NCI-H2196 (cell line): Measurements from ENCODE around the gene INSYN2B.

Experiments
- DNase-seq: peaks from one replicate; lab custom pipeline; 2025; ENCODE audit not compliant: unreplicated experiment; lab: John Stamatoyannopoulos, UW

INSYN2B gene

DNA sequence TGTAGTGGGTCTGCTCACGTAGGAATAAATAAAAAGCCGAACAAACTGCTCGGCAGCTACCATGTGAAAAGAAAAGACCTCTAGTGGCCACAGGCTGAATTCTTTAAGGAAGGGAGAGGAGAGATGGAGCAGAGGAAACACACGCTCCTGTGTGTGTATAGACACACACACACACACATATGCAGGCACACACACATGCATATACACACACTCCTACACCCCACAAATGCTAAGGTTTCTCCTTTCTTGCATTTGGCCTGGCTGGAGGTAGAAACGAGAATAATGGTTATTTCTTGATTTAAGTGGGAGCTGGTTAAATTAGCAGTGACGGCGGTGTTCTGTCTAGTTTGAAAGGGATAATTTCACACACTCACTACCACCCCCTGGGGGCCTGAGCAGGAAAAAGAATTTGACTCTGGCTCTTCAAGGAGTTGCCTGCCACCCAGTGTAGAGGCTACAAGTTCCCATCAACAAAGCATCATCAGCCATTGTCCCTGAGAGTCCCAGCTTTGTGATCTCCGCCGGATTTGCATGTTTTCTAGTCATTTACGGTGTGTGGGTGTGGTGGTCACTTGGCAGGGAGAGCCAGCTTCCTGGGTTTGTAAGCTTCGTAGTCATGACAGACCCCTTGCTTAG is at the start of gene INSYN2B:
Gene INSYN2B (minus strand): TSS at position 78 of the 636 bp plus-strand sequence. CDS start 96,597 bp downstream, outside the sequence.
- peak; percentile 22 for DNase-seq

DNA sequence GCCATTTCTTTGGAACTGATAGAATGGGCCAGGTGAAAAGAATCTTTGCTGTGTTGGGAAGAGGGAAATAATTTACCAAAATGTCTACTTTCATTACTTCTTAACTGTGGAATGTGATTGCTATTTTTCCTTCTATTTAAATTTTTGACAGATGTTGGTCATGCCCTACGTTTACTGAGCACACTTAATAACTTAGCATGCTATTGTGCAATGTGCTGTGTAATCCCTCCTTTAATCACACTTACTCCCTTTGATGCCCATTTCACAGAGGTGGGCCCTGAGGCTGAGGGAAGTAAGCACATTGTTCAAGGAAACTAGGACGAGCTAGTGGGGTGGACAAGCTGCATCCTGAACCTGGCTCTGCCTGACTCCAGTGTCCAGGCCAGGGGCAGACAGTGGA is 47.8 kb upstream of the INSYN2B start:
- no peak for DNase-seq

GRCh38 chr5:170025853-170026252 is 45.6 kb upstream of the INSYN2B start:
- no peak for DNase-seq

DNA sequence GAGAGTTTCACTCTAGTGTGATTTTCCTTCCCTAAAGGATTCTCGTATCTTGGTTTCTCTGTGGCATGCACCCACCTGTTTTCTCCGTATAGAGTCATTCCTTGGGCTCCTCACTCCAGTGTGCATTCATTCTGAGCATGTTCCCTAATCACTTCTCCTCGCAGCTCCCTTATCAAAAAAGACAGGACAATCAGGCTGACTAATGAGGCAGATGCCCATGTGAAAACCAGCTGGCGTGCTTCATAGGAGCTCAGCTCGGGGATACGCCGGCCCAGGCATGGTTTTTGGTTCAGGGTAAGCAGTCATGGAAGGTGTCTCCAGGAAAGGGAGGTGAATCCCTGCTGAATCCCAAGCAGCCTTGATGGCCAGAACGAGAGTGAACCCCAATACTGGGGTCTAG is 41.2 kb upstream of the INSYN2B start:
- no peak for DNase-seq

DNA sequence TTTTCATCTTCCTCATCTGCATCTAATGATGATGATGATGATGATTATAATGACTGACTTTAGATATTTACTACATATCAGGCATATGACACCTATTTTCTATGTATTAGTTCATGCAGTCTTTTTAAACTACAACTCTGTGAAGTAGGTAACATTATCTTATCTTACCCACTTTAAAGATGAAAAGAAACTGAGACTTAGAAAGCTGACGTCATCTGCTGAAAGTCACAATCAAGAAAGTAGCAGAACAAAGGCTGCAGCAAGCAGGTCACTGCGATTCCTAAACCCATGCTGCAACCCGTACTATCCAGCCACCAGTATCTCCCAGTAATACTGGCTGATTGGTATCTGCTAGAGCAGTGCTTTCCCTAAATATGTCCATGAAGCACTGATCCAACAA is 40.1 kb upstream of the INSYN2B start:
- DNase-seq: no peak

DNA sequence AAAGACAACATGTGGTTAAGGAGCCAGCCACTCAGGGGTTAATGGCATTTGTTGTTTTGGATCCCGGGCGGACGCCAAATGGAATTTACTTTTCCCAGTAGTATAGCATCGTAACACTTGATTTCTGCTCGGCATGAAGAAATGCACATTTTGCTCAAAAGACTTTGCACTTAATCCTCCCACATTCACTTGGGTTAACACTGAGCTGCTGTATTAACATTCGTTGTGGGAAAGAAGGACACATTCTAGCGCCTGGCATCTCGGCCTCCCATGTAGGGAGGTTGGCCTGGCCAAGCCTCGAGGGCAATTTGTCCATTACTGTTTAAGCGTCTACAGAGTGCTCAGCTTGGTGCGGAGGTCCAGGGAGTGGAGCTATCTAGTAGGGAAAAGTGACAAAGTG is 32.3 kb upstream of the INSYN2B start:
- DNase-seq: no peak

GRCh38 chr5:170011751-170012150 is 31.5 kb upstream of the INSYN2B start:
- DNase-seq: no peak

- no peak for DNase-seq
Measured at GRCh38 chr5:170010595-170010994, 30.3 kb upstream of the INSYN2B start.

- no peak for DNase-seq
Measured at GRCh38 chr5:170008376-170008775, 28.1 kb upstream of the INSYN2B start.

GRCh38 chr5:170006021-170006420 is 25.7 kb upstream of the INSYN2B start:
- DNase-seq: no peak

DNA sequence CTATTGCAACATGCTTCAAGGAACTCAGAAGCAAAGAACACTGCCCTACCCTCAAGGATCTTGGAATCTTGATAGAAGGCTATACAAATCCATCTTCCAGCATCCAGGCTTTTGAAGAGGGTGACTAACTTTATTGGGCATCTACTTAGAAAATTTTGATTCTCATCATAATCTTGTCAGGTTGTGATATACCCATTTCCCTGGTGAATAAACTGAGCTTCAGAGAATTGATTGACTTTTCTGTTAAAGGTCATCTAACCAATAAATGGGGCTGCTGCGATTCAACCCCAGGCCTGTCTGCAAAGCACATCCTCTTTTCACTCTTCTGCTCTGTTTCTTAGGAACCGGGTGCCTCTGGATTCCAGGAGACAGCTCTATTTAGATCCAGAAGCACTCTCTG is 19.9 kb upstream of the INSYN2B start:
- no peak for DNase-seq

- DNase-seq: no peak
Measured at GRCh38 chr5:169999621-170000020, 19.3 kb upstream of the INSYN2B start.

GRCh38 chr5:169997798-169998197 is 17.5 kb upstream of the INSYN2B start:
- DNase-seq: no peak

- DNase-seq: no peak
Measured at GRCh38 chr5:169993485-169993790, 13.1 kb upstream of the INSYN2B start.

- no peak for DNase-seq
Measured at GRCh38 chr5:169992789-169993484, 12.6 kb upstream of the INSYN2B start.

DNA sequence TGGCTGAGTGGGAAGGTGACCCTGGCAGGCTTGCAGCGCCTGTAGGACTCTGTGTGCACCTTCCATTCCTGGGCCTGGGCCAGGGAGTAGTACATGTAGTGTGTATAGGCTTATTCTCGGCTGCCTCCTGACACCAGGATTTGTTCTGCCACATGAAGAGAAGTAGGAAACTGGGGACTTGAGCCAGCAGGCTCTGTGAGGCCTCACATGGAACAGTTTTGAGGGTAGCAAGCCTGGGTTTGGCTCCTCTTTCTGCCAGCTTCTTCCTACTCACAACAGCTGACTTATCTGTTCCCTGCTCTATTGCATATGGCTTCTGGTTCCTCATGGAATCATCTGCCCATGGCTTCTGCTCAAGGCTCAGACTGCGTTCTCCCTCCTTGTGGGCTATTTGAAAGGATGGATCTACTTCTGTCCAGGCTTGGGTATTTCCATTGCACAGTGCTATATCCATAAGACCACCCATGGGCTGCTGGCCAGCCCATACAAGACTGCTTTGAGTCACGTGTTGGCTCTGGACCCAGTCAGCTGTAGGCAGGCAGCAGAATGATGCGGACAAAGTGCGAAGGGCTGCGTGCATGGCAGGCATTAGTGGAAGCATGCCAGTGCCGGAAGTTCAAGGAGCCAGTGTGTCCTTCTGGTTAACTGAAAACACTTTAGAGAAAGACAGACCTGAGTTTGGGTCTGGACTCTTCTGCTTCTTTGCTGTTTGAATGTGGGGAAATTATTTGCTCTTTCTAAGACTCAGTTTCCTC is 11.0 kb upstream of the INSYN2B start:
- no peak for DNase-seq

GRCh38 chr5:169989365-169989764 is 9.1 kb upstream of the INSYN2B start:
- DNase-seq: no peak

- no peak for DNase-seq
Measured at GRCh38 chr5:169988947-169989346, 8.7 kb upstream of the INSYN2B start.

DNA sequence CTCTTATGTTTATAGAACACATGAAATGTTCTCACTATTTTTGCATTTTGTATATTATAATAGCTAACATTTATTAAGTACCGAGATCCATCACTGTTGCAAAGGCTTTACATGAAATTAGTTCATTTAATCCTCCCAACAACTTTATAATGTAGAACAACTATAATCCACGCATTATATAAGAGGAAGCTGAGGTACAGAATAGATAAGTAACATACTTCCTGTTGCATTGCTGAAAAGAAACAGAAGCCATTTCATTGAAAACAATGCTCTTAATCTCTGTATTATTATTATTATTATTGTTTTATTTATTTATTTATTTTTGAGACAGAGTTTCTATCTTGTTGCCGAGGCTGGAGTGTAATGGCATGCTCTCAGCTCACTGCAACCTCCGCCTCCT is 7.9 kb upstream of the INSYN2B start:
- no peak for DNase-seq

- no peak for DNase-seq
Measured at GRCh38 chr5:169979871-169980270, 424 bp downstream of the INSYN2B start.

DNA sequence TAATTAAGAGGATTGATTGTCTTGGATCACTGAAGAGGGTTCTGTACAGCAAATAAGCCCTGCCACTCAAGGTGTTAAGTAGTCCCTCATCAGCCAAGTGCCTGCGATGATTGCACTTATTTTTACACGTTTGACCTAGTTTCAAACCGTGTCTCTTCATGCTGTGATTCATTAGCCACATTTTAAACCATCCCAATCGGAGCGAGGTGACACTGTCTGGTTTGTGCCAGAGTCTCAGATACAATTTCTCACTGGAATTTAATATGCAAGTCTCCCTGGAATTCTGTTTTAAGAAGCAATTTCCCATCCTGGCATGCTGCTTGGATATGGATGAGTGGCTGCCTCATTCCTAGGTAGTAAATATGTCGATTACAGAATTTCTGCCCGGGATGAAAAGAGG is 1.6 kb downstream of the INSYN2B start:
- no peak for DNase-seq

- DNase-seq: no peak
Measured at GRCh38 chr5:169974121-169974770, 6.0 kb downstream of the INSYN2B start.
